ENCODE measurements around the gene C9orf78. TPM values are rescaled to one million over a fixed set of nuclear protein-coding genes. Genes with fewer than 3 reads are reported as not detected.

C9orf78 gene
- total and polyA plus RNA-seq, 8 donors: 30.1 to 71.9 (median 65.6) TPM

- ATAC-seq (no peak), DNase-seq (no peak)
- H3K36me3 ChIP-seq: peaks cover 0 to 80% of the 10 kb centered on the region in 2 donors
- H3K4me3 ChIP-seq: no peak overlapping the region
- intact Hi-C loops (cut with DNase I): no loop called here
- no peak overlapping the region for H3K27ac ChIP-seq
- H3K9me3 ChIP-seq: no peaks in the 10 kb centered on the region
- peaks cover 0 to 4% of the 10 kb centered on the region in 2 donors for H3K4me1 ChIP-seq
- TF ChIP-seq CTCF (IDR thresholded peaks at IDR 0.05): no peak
- H3K27me3 ChIP-seq: no peaks in the 10 kb centered on the region
Observed at GRCh38 chr9:129853614-129854013, 18.5 kb upstream of the C9orf78 start.

- Histone ChIP-seq H3K27ac (peak overlapping the region in 1 of 2 donors; percentile 39), H3K27me3 (no peaks in the 10 kb centered on the region), H3K36me3 (peaks cover 0 to 69% of the 10 kb centered on the region in 2 donors), H3K4me3 (no peak overlapping the region), H3K4me1 (peaks cover 0 to 4% of the 10 kb centered on the region in 2 donors), H3K9me3 (no peaks in the 10 kb centered on the region)
- DNase-seq (no peak), ATAC-seq (no peak)
- intact Hi-C loops (cut with DNase I): no loop called here
- no peak for TF ChIP-seq CTCF (IDR thresholded peaks at IDR 0.05)
Observed at GRCh38 chr9:129852579-129852978, 17.5 kb upstream of the C9orf78 start.

GRCh38 chr9:129851821-129852220 lies 16.7 kb upstream of the C9orf78 start:
- DNase-seq (no peak), ATAC-seq (no peak)
- no peak overlapping the region for H3K4me3 ChIP-seq
- H3K36me3 ChIP-seq: peaks cover 0 to 63% of the 10 kb centered on the region in 2 donors
- no peaks in the 10 kb centered on the region for H3K9me3 ChIP-seq
- H3K27me3 ChIP-seq: no peaks in the 10 kb centered on the region
- H3K27ac ChIP-seq: no peak overlapping the region
- intact Hi-C loops (cut with DNase I): no loop called here
- TF ChIP-seq CTCF (IDR thresholded peaks at IDR 0.05): no peak
- H3K4me1 ChIP-seq: peaks cover 0 to 10% of the 10 kb centered on the region in 2 donors

GRCh38 chr9:129850821-129851550 lies 15.9 kb upstream of the C9orf78 start:
- Histone ChIP-seq H3K4me1 (peaks cover 0 to 10% of the 10 kb centered on the region in 2 donors), H3K27ac (no peak overlapping the region), H3K9me3 (no peaks in the 10 kb centered on the region), H3K4me3 (no peak overlapping the region), H3K36me3 (peaks cover 0 to 56% of the 10 kb centered on the region in 2 donors), H3K27me3 (no peaks in the 10 kb centered on the region)
- no peak for DNase-seq
- no peak for TF ChIP-seq CTCF (IDR thresholded peaks at IDR 0.05)
- ATAC-seq: no peak
- intact Hi-C loops (cut with DNase I): no loop called here

GRCh38 chr9:129849901-129850300 lies 14.8 kb upstream of the C9orf78 start:
- Histone ChIP-seq H3K27ac (no peak overlapping the region), H3K36me3 (peaks cover 0 to 49% of the 10 kb centered on the region in 2 donors), H3K9me3 (no peaks in the 10 kb centered on the region), H3K4me1 (peaks cover 0 to 10% of the 10 kb centered on the region in 2 donors), H3K27me3 (no peaks in the 10 kb centered on the region), H3K4me3 (no peak overlapping the region)
- no peak for DNase-seq
- intact Hi-C loops (cut with DNase I): no loop called here
- ATAC-seq: no peak
- TF ChIP-seq CTCF (IDR thresholded peaks at IDR 0.05): no peak
